Measurements from ENCODE around the gene PIK3CA. TPM values are rescaled to one million over a fixed set of nuclear protein-coding genes. Genes with fewer than 3 reads are reported as not detected.
"Not testable (repeated sequence)": the region's sequence is repeated elsewhere in the genome, so short reads cannot be mapped to it uniquely, and the experiment has no call there.

PIK3CA gene
- total and polyA plus RNA-seq, 10 of the 15 experiments (the other 5 are each of a cell fraction or from before 2014, with no cell fraction given), result 3.0 to 18.6 (median 9.0) TPM

GRCh38 chr3:179218213-179218612 lies 70.1 kb downstream of the PIK3CA start:
- H2AFZ ChIP-seq (ENCODE audit: control insufficient read depth, low read depth, low read length); DNase-seq (ENCODE audit: low read depth, low spot score); H3K79me2 ChIP-seq (ENCODE audit: control insufficient read depth, insufficient read depth, low read length); BruUV-seq (replicated peaks); H4K20me1 ChIP-seq (ENCODE audit: control insufficient read depth, insufficient read depth); H3K36me3 ChIP-seq (ENCODE audit: control insufficient read depth in 2 of 2, insufficient read depth in 2 of 2, low read length in 1 of 2); RAD21 ChIA-PET (ENCODE audit: unreplicated experiment); H3K27me3 ChIP-seq (replicated peaks in 1 of 2; ENCODE audit: control insufficient read depth in 2 of 2, insufficient read depth in 2 of 2, low read length in 1 of 2); H3K4me2 ChIP-seq (ENCODE audit: control insufficient read depth, insufficient read depth); intact Hi-C loops (cut with micrococcal nuclease; ENCODE audit: unreplicated experiment); H3K9me3 ChIP-seq (replicated peaks; ENCODE audit: control insufficient read depth, insufficient read depth, low read length); H3K4me3 ChIP-seq; ATAC-seq; FAIRE-seq; H3K4me1 ChIP-seq (ENCODE audit: control insufficient read depth, insufficient read depth, low read length); CTCF ChIA-PET; H3K27ac ChIP-seq (ENCODE audit: control insufficient read depth, insufficient read depth); H3K9ac ChIP-seq (ENCODE audit: control insufficient read depth, insufficient read depth, low read length); in situ Hi-C loops (cut with MboI): not testable (repeated sequence)
- 100% methylated on average over 1 of the region's 1 CpG for WGBS (ENCODE audit: insufficient coverage, insufficient replicate concordance, low lambda C conversion rate, missing lambda C conversion rate)
- ChIA-PET SMC1A (ENCODE audit: uncharacterized antibody, unreplicated experiment) (interaction anchor here (0.7 kb wide), 1 partner anchor 45 kb away, joined by 3 read pairs; no protein-coding TSS in a partner anchor), POLR2A (interaction anchor here (0.5 kb wide), 1 partner anchor 104 kb away, joined by 3 read pairs; no protein-coding TSS in a partner anchor)

- Histone ChIP-seq H3K4me3 (no peak overlapping the region), H3K4me2 (ENCODE audit: control insufficient read depth, insufficient read depth) (no peak overlapping the region), H3K27me3 (replicated peaks in 1 of 2; ENCODE audit: control insufficient read depth in 2 of 2, insufficient read depth in 2 of 2, low read length in 1 of 2) (no peaks in the 10 kb centered on the region), H3K27ac (ENCODE audit: control insufficient read depth, insufficient read depth) (no peak overlapping the region), H3K9me3 (replicated peaks; ENCODE audit: control insufficient read depth, insufficient read depth, low read length) (no peaks in the 10 kb centered on the region), H3K4me1 (ENCODE audit: control insufficient read depth, insufficient read depth, low read length) (no peaks in the 10 kb centered on the region), H2AFZ (ENCODE audit: control insufficient read depth, low read depth, low read length) (no peak overlapping the region), H3K36me3 (ENCODE audit: control insufficient read depth in 2 of 2, insufficient read depth in 2 of 2, low read length in 1 of 2) (peaks cover 0 to 2% of the 10 kb centered on the region in 2 experiments; a peak in 1 of 4 replicates), H4K20me1 (ENCODE audit: control insufficient read depth, insufficient read depth) (no peaks in the 10 kb centered on the region), H3K79me2 (ENCODE audit: control insufficient read depth, insufficient read depth, low read length) (no peaks in the 10 kb centered on the region), H3K9ac (ENCODE audit: control insufficient read depth, insufficient read depth, low read length) (no peak overlapping the region)
- CTCF ChIA-PET, result no interaction called here
- RAD21 ChIA-PET (ENCODE audit: unreplicated experiment), result interaction anchor here (1.3 kb wide), 1 partner anchor 10 kb away, joined by 5 read pairs; no protein-coding TSS in a partner anchor
- POLR2A ChIA-PET, result interaction anchor here (1.0 kb wide), 1 partner anchor 14 kb away, joined by 3 read pairs; no protein-coding TSS in a partner anchor
- SMC1A ChIA-PET (ENCODE audit: uncharacterized antibody, unreplicated experiment), result interaction anchor here (1.1 kb wide), 1 partner anchor 9 kb away, joined by 4 read pairs; no protein-coding TSS in a partner anchor
- 97% methylated on average over 2 of the region's 2 CpGs for WGBS (ENCODE audit: insufficient coverage, insufficient replicate concordance, low lambda C conversion rate, missing lambda C conversion rate)
- no TSS peak for BruUV-seq (replicated peaks)
- no peak for FAIRE-seq
- in situ Hi-C loops (cut with MboI) (no loop called here), intact Hi-C loops (cut with micrococcal nuclease; ENCODE audit: unreplicated experiment) (loop anchor here (5.0 kb wide), 1 partner anchor 94 kb away; no protein-coding TSS in a partner anchor)
- ATAC-seq, result peak; percentile 20; the same call in 1 of the 3 replicates
- no peak for DNase-seq (ENCODE audit: low read depth, low spot score)
- no peak for TF ChIP-seq PKNOX1 (IDR thresholded peaks at IDR 0.05)
- no peak for TF ChIP-seq CHD2 (IDR thresholded peaks at IDR 0.05; ENCODE audit: borderline replicate concordance, low read depth, low read length)
- TF ChIP-seq RCOR1 (conservative IDR thresholded peaks at IDR 0.05; ENCODE audit: low read depth, low read length), result no peak
- no peak for TF ChIP-seq KDM1A (IDR thresholded peaks at IDR 0.05; ENCODE audit: borderline replicate concordance)
- no peak for TF ChIP-seq BCLAF1 (IDR thresholded peaks at IDR 0.05)
- TF ChIP-seq NFYB (IDR thresholded peaks at IDR 0.05; ENCODE audit: insufficient read depth, low read depth, low read length), result no peak
- no peak for TF ChIP-seq POLR2AphosphoS5 (IDR thresholded peaks at IDR 0.05; ENCODE audit: low read length)
- TF ChIP-seq ZNF592 (IDR thresholded peaks at IDR 0.05), result no peak
Measured at GRCh38 chr3:179223548-179223947, 75.4 kb downstream of the PIK3CA start.

Measured in GM12878 (cell line).